NCI-H82 treated with DMSO at 0.1 percent for 48 hours (cell line): ENCODE measurements around the gene OR2V1.

ENCODE experiments used
- DNase-seq: peaks from one replicate; lab custom pipeline; 2025; ENCODE audit not compliant: unreplicated experiment; lab: John Stamatoyannopoulos, UW

OR2V1 gene

GRCh38 chr5:181076920-181077319 is 54.0 kb downstream of the OR2V1 start:
- no peak for DNase-seq
